ENCODE data around the gene ZNF844. TPM values are rescaled to one million over a fixed set of nuclear protein-coding genes. Genes with fewer than 3 reads are reported as not detected.
A peak's percentile ranks its signal among the peaks of the same experiment; 100 is the strongest.

Gene ZNF844
- total and polyA plus RNA-seq, 12 donors: 2.3 to 22.5 (median 15.6) TPM

GRCh38 chr19:12085074-12085818, 20.7 kb downstream of the ZNF844 start:
- intact Hi-C loops (cut with DNase I): no loop called here
- ATAC-seq: no peak
- peaks cover 0 to 45% (median 10%) of the 10 kb centered on the region in 11 donors for H3K9me3 ChIP-seq

DNA sequence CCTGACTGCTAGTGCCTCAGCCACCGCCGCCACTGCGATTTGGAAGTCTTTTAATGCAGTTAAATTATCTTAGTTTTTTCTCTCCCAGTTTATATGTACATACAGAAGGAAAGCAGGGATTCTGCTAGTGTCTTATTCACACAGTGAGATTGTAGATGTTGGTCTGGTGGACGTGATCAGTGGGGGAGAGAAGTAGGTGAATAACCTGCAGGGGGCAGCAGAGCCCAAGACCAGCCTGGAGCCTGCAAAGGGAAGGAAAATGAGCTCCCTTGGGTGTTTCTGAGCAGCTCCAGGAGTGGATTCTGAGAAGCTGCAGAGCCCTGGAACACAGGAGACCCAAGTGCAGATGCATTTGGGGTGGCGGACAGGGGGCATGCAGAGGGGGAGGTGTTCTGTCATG, 26.3 kb downstream of the ZNF844 start:
- Histone ChIP-seq H3K27me3 (no peaks in the 10 kb centered on the region), H3K4me3 (no peak overlapping the region), H3K4me1 (peaks cover 0 to 23% (median 9%) of the 10 kb centered on the region in 9 donors), H3K9me3 (no peaks in the 10 kb centered on the region), H3K27ac (no peak overlapping the region), H3K36me3 (peaks cover 0 to 15% (median 0%) of the 10 kb centered on the region in 9 donors)
- intact Hi-C loops (cut with DNase I): loop anchor here in 7 of 10 donors (1.0 to 5.0 kb wide), 3 partner anchors 49 to 51 kb away; partner anchors contain the start of gene ZNF20 (in 7 of the 7)
- DNase-seq: peak; percentile 67 to 70
- WGBS, 2 donors: 49 to 58% methylated on average over 5 of the region's 5 CpGs
- TF ChIP-seq, protein P1, sequence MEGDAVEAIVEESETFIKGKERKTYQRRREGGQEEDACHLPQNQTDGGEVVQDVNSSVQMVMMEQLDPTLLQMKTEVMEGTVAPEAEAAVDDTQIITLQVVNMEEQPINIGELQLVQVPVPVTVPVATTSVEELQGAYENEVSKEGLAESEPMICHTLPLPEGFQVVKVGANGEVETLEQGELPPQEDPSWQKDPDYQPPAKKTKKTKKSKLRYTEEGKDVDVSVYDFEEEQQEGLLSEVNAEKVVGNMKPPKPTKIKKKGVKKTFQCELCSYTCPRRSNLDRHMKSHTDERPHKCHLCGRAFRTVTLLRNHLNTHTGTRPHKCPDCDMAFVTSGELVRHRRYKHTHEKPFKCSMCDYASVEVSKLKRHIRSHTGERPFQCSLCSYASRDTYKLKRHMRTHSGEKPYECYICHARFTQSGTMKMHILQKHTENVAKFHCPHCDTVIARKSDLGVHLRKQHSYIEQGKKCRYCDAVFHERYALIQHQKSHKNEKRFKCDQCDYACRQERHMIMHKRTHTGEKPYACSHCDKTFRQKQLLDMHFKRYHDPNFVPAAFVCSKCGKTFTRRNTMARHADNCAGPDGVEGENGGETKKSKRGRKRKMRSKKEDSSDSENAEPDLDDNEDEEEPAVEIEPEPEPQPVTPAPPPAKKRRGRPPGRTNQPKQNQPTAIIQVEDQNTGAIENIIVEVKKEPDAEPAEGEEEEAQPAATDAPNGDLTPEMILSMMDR (IDR thresholded peaks at IDR 0.05): peak; percentile 54 to 77 (median 69)
- peak; percentile 35 to 86 (median 67) for ATAC-seq

More at GRCh38 chr19:12085074-12085818, 20.7 kb downstream of the ZNF844 start:
- peaks cover 0 to 40% (median 2%) of the 10 kb centered on the region in 9 donors for H3K36me3 ChIP-seq
- H3K27ac ChIP-seq: no peak overlapping the region
- 88 to 93% methylated on average over 5 of the region's 5 CpGs for WGBS, 2 donors
- TF ChIP-seq, protein P1 (IDR thresholded peaks at IDR 0.05): no peak
- H3K27me3 ChIP-seq: no peaks in the 10 kb centered on the region
- H3K4me3 ChIP-seq: no peak overlapping the region
- no peaks in the 10 kb centered on the region for H3K4me1 ChIP-seq
- DNase-seq: no peak

- H3K36me3 ChIP-seq: peaks cover 0 to 15% (median 0%) of the 10 kb centered on the region in 9 donors
- TF ChIP-seq, protein P1 (IDR thresholded peaks at IDR 0.05): no peak
- H3K4me1 ChIP-seq: peaks cover 0 to 23% (median 9%) of the 10 kb centered on the region in 9 donors
- no peaks in the 10 kb centered on the region for H3K9me3 ChIP-seq
- 1 to 4% methylated on average over 53 of the region's 53 CpGs for WGBS, 2 donors
- ATAC-seq (peak; percentile 97 to 100 (median 99)), DNase-seq (peak; percentile 90)
- H3K27ac ChIP-seq: peak overlapping the region; percentile 44 to 89 (median 74)
- no peaks in the 10 kb centered on the region for H3K27me3 ChIP-seq
- intact Hi-C loops (cut with DNase I): loop anchor here in 4 of 10 donors (2.0 to 5.0 kb wide), 2 partner anchors 49 to 50 kb away; partner anchors contain the start of gene ZNF20 (in 4 of the 4)
- H3K4me3 ChIP-seq: peak overlapping the region; percentile 54 to 85 (median 70)
Measured at GRCh38 chr19:12092065-12092867, 27.7 kb downstream of the ZNF844 start.

DNA sequence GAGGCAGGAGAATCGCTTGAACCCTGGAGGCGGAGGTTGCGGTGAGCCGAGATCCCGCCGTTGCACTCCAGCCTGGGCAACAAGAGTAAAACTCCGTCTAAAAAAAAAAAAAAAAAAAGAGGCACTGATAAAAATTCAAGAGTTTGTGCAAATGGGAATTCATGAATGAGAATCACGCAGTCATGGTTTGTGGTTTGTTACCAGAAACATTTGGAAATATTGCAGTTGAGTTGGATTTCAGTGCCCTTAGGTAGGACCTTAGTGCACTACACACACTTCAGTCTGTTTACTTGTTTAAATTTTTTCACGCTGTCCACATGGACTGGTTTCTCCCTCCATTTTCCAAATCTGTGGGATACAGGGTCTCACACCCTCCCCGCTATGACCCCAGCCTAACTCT, 28.4 kb downstream of the ZNF844 start:
- no peaks in the 10 kb centered on the region for H3K9me3 ChIP-seq
- DNase-seq (no peak), ATAC-seq (no peak)
- peaks cover 0 to 23% (median 9%) of the 10 kb centered on the region in 9 donors for H3K4me1 ChIP-seq
- intact Hi-C loops (cut with DNase I): loop anchor here in 4 of 10 donors (2.0 to 5.0 kb wide), 2 partner anchors 48 to 49 kb away; partner anchors contain the start of gene ZNF20 (in 4 of the 4)
- peaks cover 0 to 15% (median under 1%) of the 10 kb centered on the region in 9 donors for H3K36me3 ChIP-seq
- WGBS, 2 donors: 35 to 39% methylated on average over 10 of the region's 10 CpGs
- peak overlapping the region; percentile 54 to 85 (median 70) for H3K4me3 ChIP-seq
- TF ChIP-seq, protein P1 (IDR thresholded peaks at IDR 0.05): no peak
- no peaks in the 10 kb centered on the region for H3K27me3 ChIP-seq
- peak overlapping the region in 2 of 10 donors; percentile 73 to 79 for H3K27ac ChIP-seq
